ENCODE measurements around the gene SNX18.

GRCh38 chr5:54558362-54558761 lies 40.8 kb downstream of the SNX18 start:
- TF ChIP-seq CTCF (IDR thresholded peaks at IDR 0.05) (no peak), POLR2A (IDR thresholded peaks at IDR 0.05) (no peak)

Data from vagina (tissue), 2 donors.